Gastroesophageal sphincter (tissue), 3 donors: ENCODE results near the gene MYO18A.

Experiments
- EP300 ChIP-seq: sonication (generic); formaldehyde crosslinking; IDR thresholded peaks from one replicate; pipeline ENCODE4 v1.6.1; 2017; ENCODE audit warnings: antibody characterized with exemption, mild to moderate bottlenecking
- POLR2A ChIP-seq, 2 donors: fragments of 450-650 bp; IDR thresholded peaks; one replicate each; pipeline ENCODE4 v1.6.1; 2017; ENCODE audit warnings: antibody characterized with exemption in 2 of 2, mild to moderate bottlenecking in 2 of 2, moderate library complexity in 1 of 2
- POLR2AphosphoS5 ChIP-seq: sonication (generic); formaldehyde crosslinking; IDR thresholded peaks from one replicate; pipeline ENCODE4 v1.6.1; 2017; ENCODE audit warnings: antibody characterized with exemption
- TF ChIP-seq, protein P1 (sequence below), 4 experiments: fragments of 200-600 bp in 2 of 4; fragments of 450-650 bp in 2 of 4; sonication (generic) in 1 of 4; IDR thresholded peaks; one replicate each; pipeline ENCODE4 v1.5.1; 2017 to 2019; ENCODE audit warnings: antibody characterized with exemption in 4 of 4, mild to moderate bottlenecking in 2 of 4, moderate library complexity in 2 of 4

DNA sequence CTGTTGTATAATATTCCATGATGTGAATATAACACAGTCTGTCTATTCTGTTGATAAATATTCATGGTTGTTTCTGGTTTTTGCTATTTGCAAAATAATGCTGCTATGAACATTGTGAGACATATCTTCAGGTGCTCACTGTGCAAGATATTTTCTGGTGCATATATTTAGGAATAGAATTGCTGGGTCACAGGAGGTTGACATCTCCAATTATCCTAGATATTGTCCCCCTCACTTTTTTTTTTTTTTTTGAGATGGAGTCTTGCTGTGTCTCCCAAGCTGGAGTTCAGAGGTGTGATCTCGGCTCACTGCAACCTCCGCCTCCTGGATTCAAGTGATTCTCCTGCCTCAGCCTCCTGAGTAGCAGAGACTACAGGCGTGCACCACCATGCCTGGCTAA, 14.5 kb upstream of the MYO18A start:
- TF ChIP-seq, protein P1, sequence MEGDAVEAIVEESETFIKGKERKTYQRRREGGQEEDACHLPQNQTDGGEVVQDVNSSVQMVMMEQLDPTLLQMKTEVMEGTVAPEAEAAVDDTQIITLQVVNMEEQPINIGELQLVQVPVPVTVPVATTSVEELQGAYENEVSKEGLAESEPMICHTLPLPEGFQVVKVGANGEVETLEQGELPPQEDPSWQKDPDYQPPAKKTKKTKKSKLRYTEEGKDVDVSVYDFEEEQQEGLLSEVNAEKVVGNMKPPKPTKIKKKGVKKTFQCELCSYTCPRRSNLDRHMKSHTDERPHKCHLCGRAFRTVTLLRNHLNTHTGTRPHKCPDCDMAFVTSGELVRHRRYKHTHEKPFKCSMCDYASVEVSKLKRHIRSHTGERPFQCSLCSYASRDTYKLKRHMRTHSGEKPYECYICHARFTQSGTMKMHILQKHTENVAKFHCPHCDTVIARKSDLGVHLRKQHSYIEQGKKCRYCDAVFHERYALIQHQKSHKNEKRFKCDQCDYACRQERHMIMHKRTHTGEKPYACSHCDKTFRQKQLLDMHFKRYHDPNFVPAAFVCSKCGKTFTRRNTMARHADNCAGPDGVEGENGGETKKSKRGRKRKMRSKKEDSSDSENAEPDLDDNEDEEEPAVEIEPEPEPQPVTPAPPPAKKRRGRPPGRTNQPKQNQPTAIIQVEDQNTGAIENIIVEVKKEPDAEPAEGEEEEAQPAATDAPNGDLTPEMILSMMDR (IDR thresholded peaks at IDR 0.05): no peak
- TF ChIP-seq POLR2A (IDR thresholded peaks at IDR 0.05) (no peak), POLR2AphosphoS5 (no peak), EP300 (no peak)
